IPS-15b (cell line): ENCODE data around the gene GABPB2.

ENCODE experiments used
- H3K27me3 ChIP-seq: one replicate; pipeline ENCODE4 v1.6.1; 2013; ENCODE audit warnings: low read length; ENCODE audit not compliant: control insufficient read depth, insufficient read depth
- H3K36me3 ChIP-seq: one replicate; pipeline ENCODE4 v1.6.1; 2013; ENCODE audit warnings: low read length; ENCODE audit not compliant: control insufficient read depth, insufficient read depth
- H3K4me1 ChIP-seq: one replicate; pipeline ENCODE4 v1.6.1; 2013; ENCODE audit warnings: mild to moderate bottlenecking, low read length; ENCODE audit not compliant: control insufficient read depth, insufficient read depth
- H3K4me3 ChIP-seq: one replicate; pipeline ENCODE4 v1.5.1; 2013; ENCODE audit warnings: low read depth, low read length
- H3K9ac ChIP-seq: one replicate; pipeline ENCODE4 v1.6.1; 2013; ENCODE audit warnings: low read depth, mild to moderate bottlenecking, low read length
- H3K9me3 ChIP-seq: one replicate; pipeline ENCODE4 v1.6.1; 2013; ENCODE audit warnings: mild to moderate bottlenecking, low read length; ENCODE audit not compliant: control insufficient read depth, insufficient read depth

Gene GABPB2

GRCh38 chr1:151147665-151148064, 77.1 kb downstream of the GABPB2 start:
- H3K36me3 ChIP-seq = no peaks in the 10 kb centered on the region
- H3K9me3 ChIP-seq = no peaks in the 10 kb centered on the region
- no peak overlapping the region for H3K9ac ChIP-seq
- H3K4me3 ChIP-seq = no peak overlapping the region
- H3K27me3 ChIP-seq = peaks cover 19% of the 10 kb centered on the region
- H3K4me1 ChIP-seq = peaks cover 25% of the 10 kb centered on the region

- H3K36me3 ChIP-seq = peaks cover 11% of the 10 kb centered on the region
- H3K9me3 ChIP-seq = no peaks in the 10 kb centered on the region
- no peak within 1 kb of the TSS for H3K9ac ChIP-seq
- no peak within 1 kb of the TSS for H3K4me3 ChIP-seq
- no peaks in the 10 kb centered on the region for H3K27me3 ChIP-seq
- H3K4me1 ChIP-seq = no peaks in the 10 kb centered on the region
Observed at GRCh38 chr1:151156515-151156819, 85.9 kb downstream of the GABPB2 start, which contains the start of gene TNFAIP8L2. TSS of gene TNFAIP8L2 (plus strand) at chr1:151156649. CDS start at chr1:151158698, 2,049 bp downstream.

- H3K9ac ChIP-seq = no peak overlapping the region
- H3K27me3 ChIP-seq = no peaks in the 10 kb centered on the region
- H3K4me1 ChIP-seq = no peaks in the 10 kb centered on the region
- H3K9me3 ChIP-seq = no peaks in the 10 kb centered on the region
- H3K4me3 ChIP-seq = no peak overlapping the region
- H3K36me3 ChIP-seq = peaks cover 13% of the 10 kb centered on the region
Observed at GRCh38 chr1:151157067-151157531, 86.5 kb downstream of the GABPB2 start.

- no peaks in the 10 kb centered on the region for H3K27me3 ChIP-seq
- H3K9me3 ChIP-seq = no peaks in the 10 kb centered on the region
- H3K36me3 ChIP-seq = peaks cover 13% of the 10 kb centered on the region
- H3K4me3 ChIP-seq = no peak overlapping the region
- H3K4me1 ChIP-seq = no peaks in the 10 kb centered on the region
- H3K9ac ChIP-seq = no peak overlapping the region
Observed at GRCh38 chr1:151158326-151158725, 87.8 kb downstream of the GABPB2 start.

GRCh38 chr1:151158751-151159251, 88.2 kb downstream of the GABPB2 start:
- Histone ChIP-seq H3K9ac (no peak overlapping the region), H3K9me3 (no peaks in the 10 kb centered on the region), H3K4me3 (no peak overlapping the region), H3K27me3 (no peaks in the 10 kb centered on the region), H3K36me3 (peaks cover 13% of the 10 kb centered on the region), H3K4me1 (no peaks in the 10 kb centered on the region)

- Histone ChIP-seq H3K9ac (no peak overlapping the region), H3K27me3 (no peaks in the 10 kb centered on the region), H3K9me3 (no peaks in the 10 kb centered on the region), H3K4me3 (no peak overlapping the region), H3K36me3 (peaks cover 13% of the 10 kb centered on the region), H3K4me1 (peaks cover 1% of the 10 kb centered on the region)
Observed at GRCh38 chr1:151159373-151159772, 88.8 kb downstream of the GABPB2 start.

GRCh38 chr1:151164732-151165280, 94.2 kb downstream of the GABPB2 start:
- H3K36me3 ChIP-seq = peaks cover 9% of the 10 kb centered on the region
- peaks cover 2% of the 10 kb centered on the region for H3K4me1 ChIP-seq
- no peaks in the 10 kb centered on the region for H3K27me3 ChIP-seq
- peak overlapping the region; percentile 77 for H3K4me3 ChIP-seq
- H3K9me3 ChIP-seq = no peaks in the 10 kb centered on the region
- peak overlapping the region; percentile 76 for H3K9ac ChIP-seq

- peaks cover 9% of the 10 kb centered on the region for H3K36me3 ChIP-seq
- peak overlapping the region; percentile 76 for H3K9ac ChIP-seq
- no peaks in the 10 kb centered on the region for H3K27me3 ChIP-seq
- peaks cover 2% of the 10 kb centered on the region for H3K4me1 ChIP-seq
- peak overlapping the region; percentile 77 for H3K4me3 ChIP-seq
- H3K9me3 ChIP-seq = no peaks in the 10 kb centered on the region
Observed at GRCh38 chr1:151165281-151165737, 94.7 kb downstream of the GABPB2 start.

- peaks cover 9% of the 10 kb centered on the region for H3K36me3 ChIP-seq
- peak within 1 kb of the TSS; percentile 76 for H3K9ac ChIP-seq
- no peaks in the 10 kb centered on the region for H3K9me3 ChIP-seq
- peaks cover 2% of the 10 kb centered on the region for H3K4me1 ChIP-seq
- no peaks in the 10 kb centered on the region for H3K27me3 ChIP-seq
- peak within 1 kb of the TSS; percentile 77 for H3K4me3 ChIP-seq
Observed at GRCh38 chr1:151165738-151166504, 95.4 kb downstream of the GABPB2 start, which contains the start of the genes LYSMD1 and SCNM1. TSS of gene LYSMD1 (minus strand) at chr1:151165902. CDS start at chr1:151165258, 644 bp downstream. TSS of gene SCNM1 (plus strand) at chr1:151166144. CDS start at chr1:151166153, 9 bp downstream.

GRCh38 chr1:151166505-151166956, 96.0 kb downstream of the GABPB2 start:
- no peaks in the 10 kb centered on the region for H3K9me3 ChIP-seq
- peak overlapping the region; percentile 55 for H3K9ac ChIP-seq
- peak overlapping the region; percentile 77 for H3K4me3 ChIP-seq
- peaks cover 2% of the 10 kb centered on the region for H3K4me1 ChIP-seq
- H3K27me3 ChIP-seq = no peaks in the 10 kb centered on the region
- H3K36me3 ChIP-seq = peaks cover 7% of the 10 kb centered on the region

- peak overlapping the region; percentile 77 for H3K4me3 ChIP-seq
- no peaks in the 10 kb centered on the region for H3K9me3 ChIP-seq
- H3K9ac ChIP-seq = peak overlapping the region; percentile 55
- H3K27me3 ChIP-seq = no peaks in the 10 kb centered on the region
- H3K36me3 ChIP-seq = peaks cover 6% of the 10 kb centered on the region
- peaks cover 2% of the 10 kb centered on the region for H3K4me1 ChIP-seq
Observed at GRCh38 chr1:151167116-151167515, 96.6 kb downstream of the GABPB2 start.
